Measurements from ENCODE around the gene SHC1. TPM values are rescaled to one million over a fixed set of nuclear protein-coding genes. Genes with fewer than 3 reads are reported as not detected.

SHC1 gene
- total RNA-seq, 2 donors from 2014 or later = 69.5 to 80.5 TPM

GRCh38 chr1:154962795-154963330 is 7.7 kb downstream of the SHC1 start:
- no peaks in the 10 kb centered on the region for H3K9me3 ChIP-seq
- peaks cover 68% of the 10 kb centered on the region for H3K36me3 ChIP-seq
- peak overlapping the region in 1 of 2 donors; percentile 97 for H3K27ac ChIP-seq
- peaks cover 0 to 29% of the 10 kb centered on the region in 2 donors for H3K4me1 ChIP-seq
- H3K27me3 ChIP-seq = no peaks in the 10 kb centered on the region
- no peak for DNase-seq (ENCODE audit: low spot score)
- TF ChIP-seq, protein P1, sequence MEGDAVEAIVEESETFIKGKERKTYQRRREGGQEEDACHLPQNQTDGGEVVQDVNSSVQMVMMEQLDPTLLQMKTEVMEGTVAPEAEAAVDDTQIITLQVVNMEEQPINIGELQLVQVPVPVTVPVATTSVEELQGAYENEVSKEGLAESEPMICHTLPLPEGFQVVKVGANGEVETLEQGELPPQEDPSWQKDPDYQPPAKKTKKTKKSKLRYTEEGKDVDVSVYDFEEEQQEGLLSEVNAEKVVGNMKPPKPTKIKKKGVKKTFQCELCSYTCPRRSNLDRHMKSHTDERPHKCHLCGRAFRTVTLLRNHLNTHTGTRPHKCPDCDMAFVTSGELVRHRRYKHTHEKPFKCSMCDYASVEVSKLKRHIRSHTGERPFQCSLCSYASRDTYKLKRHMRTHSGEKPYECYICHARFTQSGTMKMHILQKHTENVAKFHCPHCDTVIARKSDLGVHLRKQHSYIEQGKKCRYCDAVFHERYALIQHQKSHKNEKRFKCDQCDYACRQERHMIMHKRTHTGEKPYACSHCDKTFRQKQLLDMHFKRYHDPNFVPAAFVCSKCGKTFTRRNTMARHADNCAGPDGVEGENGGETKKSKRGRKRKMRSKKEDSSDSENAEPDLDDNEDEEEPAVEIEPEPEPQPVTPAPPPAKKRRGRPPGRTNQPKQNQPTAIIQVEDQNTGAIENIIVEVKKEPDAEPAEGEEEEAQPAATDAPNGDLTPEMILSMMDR (IDR thresholded peaks at IDR 0.05) = no peak
- H3K4me3 ChIP-seq = peak overlapping the region in 1 of 2 donors; percentile 81

DNA sequence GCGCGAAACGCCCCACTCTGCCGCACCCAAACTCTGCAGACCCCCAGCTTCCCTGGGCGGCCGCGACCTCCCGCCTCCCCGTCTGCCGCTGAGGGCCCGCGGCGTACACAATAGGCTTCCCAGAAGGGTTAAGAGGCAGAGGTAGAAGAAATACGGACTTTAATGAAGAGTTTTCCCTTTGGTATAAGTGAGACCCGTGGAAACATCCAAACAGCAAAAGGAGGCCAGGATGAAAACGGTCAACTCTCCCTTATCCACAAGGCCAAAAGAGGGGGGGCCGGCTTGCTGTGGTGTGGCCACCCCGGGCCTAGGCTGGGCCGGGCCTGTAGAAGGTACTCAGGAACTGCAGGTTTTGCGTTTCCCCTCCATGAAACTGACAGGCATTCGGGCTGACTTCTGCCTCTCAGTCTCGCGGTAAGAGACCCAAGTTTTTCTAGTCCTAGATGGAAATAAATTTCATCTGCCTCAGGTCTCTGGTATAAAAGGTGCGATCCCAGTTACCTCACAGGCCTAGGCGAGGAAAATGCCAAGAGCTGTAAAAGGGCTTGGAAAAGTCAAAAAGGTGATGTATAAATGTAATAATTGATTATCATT is 8.3 kb downstream of the SHC1 start:
- Histone ChIP-seq H3K4me1 (peaks cover 0 to 25% of the 10 kb centered on the region in 2 donors), H3K27ac (peak overlapping the region; percentile 97 to 98), H3K9me3 (no peaks in the 10 kb centered on the region), H3K36me3 (peaks cover 61% of the 10 kb centered on the region), H3K27me3 (no peaks in the 10 kb centered on the region), H3K4me3 (peak overlapping the region; percentile 81 to 94)
- TF ChIP-seq, protein P1 (IDR thresholded peaks at IDR 0.05) = peak in 1 of 2 donors; percentile 8
- no peak for DNase-seq (ENCODE audit: low spot score)

GRCh38 chr1:154961207-154962155 is 9.1 kb downstream of the SHC1 start, which contains the start of gene PYGO2:
Gene PYGO2, minus strand, starts transcription at chr1:154961782. Its CDS starts 206 bp downstream, at chr1:154961576.
- Histone ChIP-seq H3K36me3 (peaks cover 54% of the 10 kb centered on the region), H3K27ac (peak within 1 kb of the TSS; percentile 97 to 98), H3K4me1 (peaks cover 0 to 32% of the 10 kb centered on the region in 2 donors), H3K9me3 (no peaks in the 10 kb centered on the region), H3K27me3 (no peaks in the 10 kb centered on the region), H3K4me3 (peak within 1 kb of the TSS; percentile 81 to 94)
- DNase-seq (ENCODE audit: low spot score) = no peak
- TF ChIP-seq, protein P1 (IDR thresholded peaks at IDR 0.05) = peak; percentile 66 to 79

- Histone ChIP-seq H3K4me1 (peaks cover 0 to 34% of the 10 kb centered on the region in 2 donors), H3K36me3 (peaks cover 45% of the 10 kb centered on the region), H3K27me3 (no peaks in the 10 kb centered on the region), H3K4me3 (peak overlapping the region; percentile 81 to 94), H3K27ac (peak overlapping the region; percentile 97 to 98), H3K9me3 (no peaks in the 10 kb centered on the region)
- no peak for DNase-seq (ENCODE audit: low spot score)
- TF ChIP-seq, protein P1 (IDR thresholded peaks at IDR 0.05) = no peak
These were observed 10.0 kb downstream of the SHC1 start for GRCh38 chr1:154960446-154961136.

DNA sequence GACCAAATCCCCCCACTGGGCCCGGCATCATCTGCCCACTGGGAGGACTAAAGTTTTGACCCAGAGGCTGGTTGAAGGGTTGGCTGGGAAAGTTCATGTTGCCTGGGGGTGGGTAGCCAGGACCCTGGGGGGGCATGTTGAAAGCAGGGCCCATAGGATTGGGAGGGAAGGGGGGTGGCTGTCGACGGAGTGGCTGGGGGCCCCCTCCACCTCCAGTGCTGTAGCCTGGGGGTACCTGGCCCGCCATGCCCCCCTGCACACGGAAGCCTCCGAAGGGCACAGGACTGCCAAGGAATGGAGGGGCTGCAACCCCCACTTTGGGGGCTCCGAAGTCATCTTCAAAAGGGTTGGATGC is 11.1 kb downstream of the SHC1 start:
- H3K9me3 ChIP-seq = no peaks in the 10 kb centered on the region
- H3K27ac ChIP-seq = no peak overlapping the region
- TF ChIP-seq, protein P1 (IDR thresholded peaks at IDR 0.05) = no peak
- H3K4me3 ChIP-seq = no peak overlapping the region
- peaks cover 0 to 46% of the 10 kb centered on the region in 2 donors for H3K4me1 ChIP-seq
- no peaks in the 10 kb centered on the region for H3K27me3 ChIP-seq
- peaks cover 33% of the 10 kb centered on the region for H3K36me3 ChIP-seq
- no peak for DNase-seq (ENCODE audit: low spot score)

Data from right atrium auricular region (tissue), 2 donors.